Panc1 (cell line): ENCODE results near the gene LOXL1. TPM values are rescaled to one million over a fixed set of nuclear protein-coding genes. Genes with fewer than 3 reads are reported as not detected.

Source experiments
- ATAC-seq: fragments of 200-7000 bp; cut with Tn5 transposase; 2 replicates; pipeline ENCODE4 v1.9.1; 2020; ENCODE audit warnings: mild to moderate bottlenecking, moderate library complexity
- BruUV-seq: library from RNA; stranded (reverse); fragments of 400-500 nt; replicated peaks from 2 replicates; lab custom pipeline; 2021; lab: Mats Ljungman, UMichigan
- CTCF ChIA-PET: fragments of 300-600 bp; sonication (Branson Sonifier 250); formaldehyde crosslinking; loops from one replicate; lab custom pipeline; 2022; ENCODE audit warnings: antibody characterized with exemption; lab: Charles Lee
- POLR2A ChIA-PET: fragments of 300-600 bp; sonication (Branson Sonifier 250); formaldehyde crosslinking; loops from one replicate; lab custom pipeline; 2022; ENCODE audit warnings: antibody characterized with exemption; lab: Charles Lee
- DNase-seq: peaks from one replicate; pipeline ENCODE4 v3.0.0-alpha.2; 2010; ENCODE audit warnings: low read depth, low spot score
- H3K27ac ChIP-seq: 2 replicates; pipeline ENCODE4 v1.5.1; 2011; ENCODE audit warnings: mild to moderate bottlenecking, low read length, inconsistent platforms
- H3K27me3 ChIP-seq: fragments of 200-500 bp; sonication (Bioruptor generic); 2 replicates; pipeline ENCODE4 v1.6.0; 2014; ENCODE audit warnings: low read length, inconsistent platforms; ENCODE audit not compliant: control insufficient read depth, insufficient read depth
- H3K36me3 ChIP-seq: fragments of 200-500 bp; sonication (Bioruptor generic); 2 replicates; pipeline ENCODE4 v1.5.1; 2014; ENCODE audit warnings: inconsistent platforms, mild to moderate bottlenecking, low read length, moderate library complexity; ENCODE audit not compliant: control insufficient read depth, insufficient read depth
- H3K4me1 ChIP-seq: 2 replicates; pipeline ENCODE4 v1.5.1; 2011; ENCODE audit warnings: inconsistent platforms, mild to moderate bottlenecking, low read length, moderate library complexity; ENCODE audit not compliant: control insufficient read depth, insufficient read depth
- H3K4me3 ChIP-seq, 2 experiments: 2 replicates each; pipeline ENCODE4 v1.5.1; 2011 to 2012; ENCODE audit warnings: low read depth in 2 of 2, low read length in 2 of 2, mild to moderate bottlenecking in 2 of 2, inconsistent platforms in 1 of 2, moderate library complexity in 1 of 2
- H3K9me3 ChIP-seq: fragments of 200-500 bp; sonication (Bioruptor generic); 2 replicates; pipeline ENCODE4 v1.5.1; 2014; ENCODE audit warnings: low read depth, mild to moderate bottlenecking, inconsistent platforms, low read length, moderate library complexity; ENCODE audit not compliant: control insufficient read depth, insufficient read depth
- CTCF ChIP-seq: fragments of 450-650 bp; IDR thresholded peaks from 2 replicates; pipeline ENCODE4 v1.5.1; 2017; ENCODE audit warnings: mild to moderate bottlenecking
- POLR2AphosphoS5 ChIP-seq: IDR thresholded peaks from 2 replicates; pipeline ENCODE4 v1.6.1; 2012; ENCODE audit warnings: mild to moderate bottlenecking, low read depth, low read length, moderate library complexity
- REST ChIP-seq, 2 experiments: IDR thresholded peaks; 2 replicates each; pipeline ENCODE4 v1.6.1; 2011 to 2012; ENCODE audit warnings: low read depth in 2 of 2, control low read depth in 1 of 2, low read length in 1 of 2, mild to moderate bottlenecking in 1 of 2, moderate library complexity in 1 of 2; ENCODE audit not compliant: insufficient read depth in 1 of 2
- SIN3A ChIP-seq: IDR thresholded peaks from 2 replicates; pipeline ENCODE4 v1.6.1; 2012; ENCODE audit warnings: low read depth, mild to moderate bottlenecking, low read length, moderate library complexity, borderline replicate concordance; ENCODE audit not compliant: insufficient read depth
- TCF7L2 ChIP-seq: IDR thresholded peaks from 2 replicates; pipeline ENCODE4 v1.6.1; 2011; ENCODE audit warnings: mild to moderate bottlenecking, low read depth, low read length, inconsistent platforms
- in situ Hi-C: cut with HindIII; loops from 2 replicates; pipeline ENCODE4 v1.10.0; 2016; ENCODE audit warnings: low sequenced_read_pairs, low pct_unique_long_range_greater_than_20kb
- intact Hi-C: fragments of 100-400 bp; cut with micrococcal nuclease; formaldehyde crosslinking; loops from one replicate; pipeline ENCODE4 v1.10.0; 2022; ENCODE audit not compliant: unreplicated experiment
- total RNA-seq: library from RNA; stranded (reverse); gene quantifications from one replicate; pipeline ENCODE4 v1.2.1, GENCODE V29; 2021; ENCODE audit not compliant: unreplicated experiment

Gene LOXL1
- total RNA-seq, 1 experiment from 2014 or later: 18.6 TPM

- Histone ChIP-seq H3K9me3 (no peaks in the 10 kb centered on the region), H3K36me3 (no peaks in the 10 kb centered on the region), H3K27me3 (no peaks in the 10 kb centered on the region), H3K4me1 (no peaks in the 10 kb centered on the region), H3K4me3 (no peak overlapping the region), H3K27ac (no peak overlapping the region)
- in situ Hi-C loops: no loop called here
- BruUV-seq: no TSS peak
- ChIA-PET POLR2A (no interaction called here), CTCF (interaction anchor here (0.6 kb wide), 1 partner anchor 62 kb away, joined by 13 read pairs; no protein-coding TSS in a partner anchor)
- TF ChIP-seq CTCF (no peak), POLR2AphosphoS5 (no peak), SIN3A (no peak), REST (IDR thresholded peaks at IDR 0.05; ENCODE audit: insufficient read depth in 1 of 2, low read depth in 2 of 2, low read length in 1 of 2) (no peak), TCF7L2 (no peak)
- no peak for DNase-seq
- ATAC-seq: no peak
- intact Hi-C loops: no loop called here
Observed at GRCh38 chr15:73944161-73945129, 18.2 kb downstream of the LOXL1 start.

- no TSS peak for BruUV-seq
- POLR2A ChIA-PET: no interaction called here
- in situ Hi-C loops: no loop called here
- Histone ChIP-seq H3K4me1 (no peaks in the 10 kb centered on the region), H3K4me3 (no peak overlapping the region), H3K36me3 (no peaks in the 10 kb centered on the region), H3K27ac (no peak overlapping the region), H3K27me3 (no peaks in the 10 kb centered on the region), H3K9me3 (no peaks in the 10 kb centered on the region)
- CTCF ChIA-PET: no interaction called here
- intact Hi-C loops: no loop called here
- DNase-seq: no peak
- no peak for ATAC-seq
- no peak for TF ChIP-seq SIN3A
- no peak for TF ChIP-seq TCF7L2
- TF ChIP-seq CTCF: no peak
- no peak for TF ChIP-seq POLR2AphosphoS5
- no peak for TF ChIP-seq REST (IDR thresholded peaks at IDR 0.05; ENCODE audit: insufficient read depth in 1 of 2, low read depth in 2 of 2, low read length in 1 of 2)
Observed at GRCh38 chr15:73945130-73945508, 18.9 kb downstream of the LOXL1 start.
